H9 (cell line): ENCODE data around the gene FCAMR. TPM values are rescaled to one million over a fixed set of nuclear protein-coding genes. Genes with fewer than 3 reads are reported as not detected.

ENCODE experiments used
- DNase-seq: peaks from one replicate; pipeline ENCODE4 v3.0.0-alpha.2; 2017
- H2AFZ ChIP-seq: one replicate; pipeline ENCODE4 v1.6.1; 2013; ENCODE audit warnings: mild to moderate bottlenecking, low read length, control low read depth, moderate library complexity
- H2AK5ac ChIP-seq: 2 replicates; pipeline ENCODE4 v1.6.1; 2013; ENCODE audit warnings: low read length, control low read depth, mixed read lengths; ENCODE audit not compliant: insufficient read length
- H2BK120ac ChIP-seq: one replicate; pipeline ENCODE4 v1.6.1; 2013; ENCODE audit warnings: low read depth, mild to moderate bottlenecking, low read length, control low read depth, inconsistent platforms; ENCODE audit not compliant: poor library complexity, severe bottlenecking
- H2BK12ac ChIP-seq: 2 replicates; pipeline ENCODE4 v1.6.1; 2013; ENCODE audit warnings: low read length, control low read depth, mixed read lengths, low read depth; ENCODE audit not compliant: insufficient read length
- H2BK15ac ChIP-seq: 2 replicates; pipeline ENCODE4 v1.6.1; 2013; ENCODE audit warnings: low read depth, low read length, control low read depth
- H2BK20ac ChIP-seq: one replicate; pipeline ENCODE4 v1.6.1; 2013; ENCODE audit warnings: low read depth, mild to moderate bottlenecking, low read length, control low read depth, inconsistent platforms; ENCODE audit not compliant: poor library complexity, severe bottlenecking
- H2BK5ac ChIP-seq: 2 replicates; pipeline ENCODE4 v1.6.1; 2013; ENCODE audit warnings: low read length, control low read depth, mixed read lengths; ENCODE audit not compliant: insufficient read length
- H3K14ac ChIP-seq: 2 replicates; pipeline ENCODE4 v1.6.1; 2013; ENCODE audit warnings: low read length, control low read depth; ENCODE audit not compliant: insufficient read depth
- H3K18ac ChIP-seq: 2 replicates; pipeline ENCODE4 v1.6.1; 2013; ENCODE audit warnings: low read depth, mild to moderate bottlenecking, mixed read lengths, low read length, control low read depth; ENCODE audit not compliant: insufficient read length
- H3K23ac ChIP-seq: 2 replicates; pipeline ENCODE4 v1.6.1; 2013; ENCODE audit warnings: low read length, control low read depth, mixed read lengths, low read depth; ENCODE audit not compliant: insufficient read length
- H3K23me2 ChIP-seq: 2 replicates; pipeline ENCODE4 v1.6.1; 2013; ENCODE audit warnings: low read depth, mild to moderate bottlenecking, mixed read lengths, low read length, control low read depth; ENCODE audit not compliant: insufficient read length, poor library complexity, severe bottlenecking
- H3K27ac ChIP-seq: 2 replicates; pipeline ENCODE4 v1.5.1; 2013; ENCODE audit warnings: low read length, control low read depth, mixed read lengths, low read depth; ENCODE audit not compliant: insufficient read length
- H3K27me3 ChIP-seq: 2 replicates; pipeline ENCODE4 v1.6.1; 2013; ENCODE audit warnings: low read length, control low read depth, inconsistent platforms; ENCODE audit not compliant: insufficient read depth
- H3K4ac ChIP-seq: 2 replicates; pipeline ENCODE4 v1.6.1; 2013; ENCODE audit warnings: low read depth, mild to moderate bottlenecking, control low read depth, inconsistent platforms, low read length, moderate library complexity
- H3K4me1 ChIP-seq: 2 replicates; pipeline ENCODE4 v1.6.1; 2013; ENCODE audit warnings: low read length, control low read depth, inconsistent platforms; ENCODE audit not compliant: insufficient read depth
- H3K4me2 ChIP-seq: 2 replicates; pipeline ENCODE4 v1.6.1; 2013; ENCODE audit warnings: low read length, control low read depth, mixed read lengths; ENCODE audit not compliant: insufficient read length, insufficient read depth
- H3K56ac ChIP-seq: 2 replicates; pipeline ENCODE4 v1.6.1; 2013; ENCODE audit warnings: low read depth, mild to moderate bottlenecking, mixed read lengths, low read length, control low read depth; ENCODE audit not compliant: insufficient read length
- H3K79me1 ChIP-seq: 2 replicates; pipeline ENCODE4 v1.6.1; 2013; ENCODE audit warnings: low read depth, mild to moderate bottlenecking, moderate library complexity, low read length, control low read depth, inconsistent platforms; ENCODE audit not compliant: insufficient read depth, poor library complexity, severe bottlenecking
- H3K79me2 ChIP-seq: 2 replicates; pipeline ENCODE4 v1.6.1; 2013; ENCODE audit warnings: low read length, control low read depth, inconsistent platforms; ENCODE audit not compliant: insufficient read depth
- H3K9ac ChIP-seq: 2 replicates; pipeline ENCODE4 v1.6.1; 2013; ENCODE audit warnings: low read length, control low read depth, mixed read lengths; ENCODE audit not compliant: insufficient read length; ENCODE audit errors: extremely low read depth
- H3K9me3 ChIP-seq: one replicate; pipeline ENCODE4 v1.6.1; 2013; ENCODE audit warnings: low read depth, low read length, inconsistent platforms; ENCODE audit not compliant: control insufficient read depth
- H3T11ph ChIP-seq: one replicate; pipeline ENCODE4 v1.6.1; 2013; ENCODE audit warnings: mild to moderate bottlenecking, low read length, control low read depth, inconsistent platforms
- H4K20me1 ChIP-seq: one replicate; pipeline ENCODE4 v1.6.1; 2013; ENCODE audit not compliant: control insufficient read depth, insufficient read length, insufficient read depth
- H4K5ac ChIP-seq: 2 replicates; pipeline ENCODE4 v1.6.1; 2013; ENCODE audit warnings: low read depth, mild to moderate bottlenecking, mixed read lengths, low read length, control low read depth; ENCODE audit not compliant: insufficient read length
- H4K8ac ChIP-seq: replicated peaks from 2 replicates; pipeline ENCODE4 v1.6.1; 2013; ENCODE audit warnings: low read length, control low read depth, mixed read lengths, low read depth; ENCODE audit not compliant: insufficient read length
- H4K91ac ChIP-seq: 2 replicates; pipeline ENCODE4 v1.6.1; 2013; ENCODE audit warnings: low read depth, mild to moderate bottlenecking, moderate library complexity, mixed read lengths, low read length, control low read depth; ENCODE audit not compliant: insufficient read length
- H3K27ac Mint-ChIP-seq, 3 experiments: 2 replicates in 2 of 3; 3 replicates in 1 of 3; pipeline ENCODE4 v1.8.0; 2020 to 2021; ENCODE audit warnings: mixed read lengths in 3 of 3, mild to moderate bottlenecking in 1 of 3, moderate library complexity in 1 of 3
- H3K27me3 Mint-ChIP-seq: 2 replicates; pipeline ENCODE4 v1.8.0; 2021; ENCODE audit warnings: low read depth, mild to moderate bottlenecking, moderate library complexity, mixed read lengths
- H3K36me3 Mint-ChIP-seq, 3 experiments: 2 replicates in 2 of 3; 3 replicates in 1 of 3; pipeline ENCODE4 v1.8.0; 2020 to 2021; ENCODE audit warnings: low read depth in 3 of 3, mixed read lengths in 3 of 3; ENCODE audit not compliant: insufficient read depth in 1 of 3
- H3K4me1 Mint-ChIP-seq, 2 experiments: 2 replicates each; pipeline ENCODE4 v1.8.0; 2020; ENCODE audit warnings: mixed read lengths in 2 of 2
- H3K4me3 Mint-ChIP-seq, 2 experiments: 2 replicates in 1 of 2; 3 replicates in 1 of 2; pipeline ENCODE4 v1.8.0; 2020 to 2021; ENCODE audit warnings: mild to moderate bottlenecking in 2 of 2, mixed read lengths in 2 of 2, moderate library complexity in 1 of 2
- H3K9me3 Mint-ChIP-seq, 2 experiments: 2 replicates in 1 of 2; 3 replicates in 1 of 2; pipeline ENCODE4 v1.8.0; 2020; ENCODE audit warnings: mild to moderate bottlenecking in 2 of 2, mixed read lengths in 2 of 2, moderate library complexity in 1 of 2
- CTCF ChIP-seq: fragments of 200-600 bp; sonication (generic); conservative IDR thresholded peaks from 3 replicates; pipeline ENCODE4 v1.8.0; 2021; ENCODE audit warnings: antibody characterized with exemption, mild to moderate bottlenecking
- WGBS: extraction: QIAGEN DNeasy Blood & Tissue Kit; methylation state at CpG from one replicate; pipeline ENCODE4 v1.1.7; 2013; ENCODE audit warnings: missing lambda C conversion rate, low lambda C conversion rate, mixed read lengths; ENCODE audit not compliant: insufficient read length; ENCODE audit errors: extremely low coverage; 5-methylcytosine and 5-hydroxymethylcytosine counted together
- total RNA-seq: library from RNA; stranded (reverse); gene quantifications from 2 replicates; pipeline ENCODE4 v1.2.1, GENCODE V29; 2021

The FCAMR gene
- total RNA-seq, 1 experiment from 2014 or later, result not detected

- no peaks in the 10 kb centered on the region for H3K27me3 ChIP-seq
Measured at GRCh38 chr1:206947255-206947654, 23.0 kb downstream of the FCAMR start.

More at GRCh38 chr1:206947255-206947654, 23.0 kb downstream of the FCAMR start:
- no peaks in the 10 kb centered on the region; a peak in 1 of 7 replicates for H3K36me3 Mint-ChIP-seq
- H3K9me3 ChIP-seq, result no peaks in the 10 kb centered on the region
- H3K14ac ChIP-seq, result no peak overlapping the region
- H4K91ac ChIP-seq, result no peak overlapping the region
- H3K4me1 Mint-ChIP-seq, result no peaks in the 10 kb centered on the region
- H3K9me3 Mint-ChIP-seq, result no peaks in the 10 kb centered on the region
- no peak for DNase-seq
- H2BK5ac ChIP-seq, result no peak overlapping the region
- no peak for TF ChIP-seq CTCF
- H3K9ac ChIP-seq, result no peak overlapping the region
- H3K23me2 ChIP-seq, result no peaks in the 10 kb centered on the region
- no peak overlapping the region for H3K56ac ChIP-seq
- H4K5ac ChIP-seq, result no peak overlapping the region
- H3K79me1 ChIP-seq, result no peaks in the 10 kb centered on the region
- no peak overlapping the region for H3K23ac ChIP-seq
- H3K27me3 Mint-ChIP-seq, result peaks cover 30% of the 10 kb centered on the region
- H2BK120ac ChIP-seq, result no peak overlapping the region
- H2AFZ ChIP-seq, result no peak overlapping the region
- H3K18ac ChIP-seq, result no peak overlapping the region
- H3K4me1 ChIP-seq, result no peaks in the 10 kb centered on the region
- no peak overlapping the region; a peak in 1 of 7 replicates for H3K27ac Mint-ChIP-seq
- no peak overlapping the region for H2BK15ac ChIP-seq
- H4K8ac ChIP-seq, result no peak overlapping the region
- H3K27ac ChIP-seq, result no peak overlapping the region
- H3T11ph ChIP-seq, result no peak overlapping the region
- no peak overlapping the region for H3K4me2 ChIP-seq
- no peak overlapping the region for H2BK12ac ChIP-seq
- H3K79me2 ChIP-seq, result no peaks in the 10 kb centered on the region
- H2AK5ac ChIP-seq, result no peak overlapping the region
- H3K4ac ChIP-seq, result no peak overlapping the region
- no peak overlapping the region for H2BK20ac ChIP-seq
- H3K4me3 Mint-ChIP-seq, result no peak overlapping the region
- no peaks in the 10 kb centered on the region for H4K20me1 ChIP-seq
- WGBS, result no CpG with 5 or more reads among the region's 3 CpGs
